GM15510 (cell line): Measurements from ENCODE around the gene UNC5A.

Experiments used
- POLR2A ChIP-seq: IDR thresholded peaks from 3 replicates; pipeline ENCODE4 v1.6.1; 2011; ENCODE audit warnings: borderline replicate concordance; ENCODE audit not compliant: insufficient read length; ENCODE audit errors: extremely low read depth

The UNC5A gene

DNA sequence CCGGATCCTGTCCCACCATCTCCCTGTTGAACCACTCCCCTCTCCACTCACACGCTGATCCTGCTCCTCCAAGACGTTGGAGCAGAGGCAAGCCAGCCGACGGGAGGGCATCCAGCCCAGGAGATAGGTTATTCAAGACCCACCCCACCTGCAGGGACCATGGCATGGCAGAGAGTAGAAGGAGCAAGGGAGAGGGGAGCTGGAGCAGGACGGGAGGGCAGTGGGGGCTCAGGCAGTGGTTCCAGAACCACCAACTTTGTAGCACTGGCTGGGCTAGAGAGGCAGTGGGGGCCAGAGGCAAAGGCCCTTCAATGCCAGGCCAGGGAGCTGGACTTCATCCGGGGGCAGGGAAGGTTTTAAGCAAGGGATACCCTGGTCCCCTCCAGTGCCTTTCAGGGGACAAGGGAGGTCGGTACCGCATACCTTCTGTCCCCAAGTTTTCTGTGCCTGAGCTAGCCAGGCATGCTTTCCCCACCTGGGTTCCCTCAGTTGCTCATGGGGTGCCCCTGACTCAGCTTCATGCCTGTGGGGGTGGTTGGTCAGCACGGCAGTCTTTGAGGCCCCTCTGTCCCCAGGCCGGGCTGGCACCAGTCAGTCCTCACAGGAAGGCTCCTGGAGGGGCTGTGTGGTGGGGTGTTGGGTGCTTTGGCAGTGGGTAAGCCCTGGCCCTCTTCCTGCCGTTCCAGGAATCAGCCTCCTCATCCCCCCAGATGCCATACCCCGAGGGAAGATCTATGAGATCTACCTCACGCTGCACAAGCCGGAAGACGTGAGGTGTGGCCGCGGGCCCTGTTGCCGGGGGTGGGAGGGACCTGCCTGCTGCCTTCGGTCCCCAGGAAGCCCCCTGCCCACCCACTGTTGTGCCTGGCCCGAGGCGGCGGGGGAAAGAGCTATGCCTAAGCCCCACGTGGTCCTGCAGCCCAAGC is 66.4 kb downstream of the UNC5A start:
- TF ChIP-seq POLR2A, result no peak

DNA sequence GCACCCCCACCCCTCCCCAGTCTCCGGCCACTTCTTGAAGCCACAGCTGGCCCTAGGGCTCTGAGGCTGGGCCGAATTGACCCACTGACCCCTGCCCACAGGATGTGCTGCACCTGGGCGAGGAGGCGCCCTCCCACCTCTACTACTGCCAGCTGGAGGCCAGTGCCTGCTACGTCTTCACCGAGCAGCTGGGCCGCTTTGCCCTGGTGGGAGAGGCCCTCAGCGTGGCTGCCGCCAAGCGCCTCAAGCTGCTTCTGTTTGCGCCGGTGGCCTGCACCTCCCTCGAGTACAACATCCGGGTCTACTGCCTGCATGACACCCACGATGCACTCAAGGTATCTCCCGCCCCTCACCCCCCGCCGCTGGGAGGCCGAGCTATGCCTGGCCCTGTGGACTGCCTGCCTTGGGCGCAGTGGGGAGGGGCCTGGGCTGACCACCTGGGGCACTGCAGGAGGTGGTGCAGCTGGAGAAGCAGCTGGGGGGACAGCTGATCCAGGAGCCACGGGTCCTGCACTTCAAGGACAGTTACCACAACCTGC is 67.5 kb downstream of the UNC5A start:
- TF ChIP-seq POLR2A, result no peak

DNA sequence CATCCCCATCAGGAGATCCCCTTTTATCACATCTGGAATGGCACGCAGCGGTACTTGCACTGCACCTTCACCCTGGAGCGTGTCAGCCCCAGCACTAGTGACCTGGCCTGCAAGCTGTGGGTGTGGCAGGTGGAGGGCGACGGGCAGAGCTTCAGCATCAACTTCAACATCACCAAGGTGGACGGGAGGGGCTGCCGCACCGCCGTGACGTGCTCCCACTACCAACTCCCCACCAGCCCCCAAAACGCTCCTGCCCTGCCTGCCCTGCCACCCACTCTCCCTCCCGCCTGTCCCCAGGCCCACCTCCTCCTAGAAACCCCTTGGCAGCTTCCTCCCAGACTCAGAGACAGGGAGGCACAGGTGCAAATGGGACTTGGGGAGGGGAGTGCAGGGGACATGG is 68.1 kb downstream of the UNC5A start:
- no peak for TF ChIP-seq POLR2A

DNA sequence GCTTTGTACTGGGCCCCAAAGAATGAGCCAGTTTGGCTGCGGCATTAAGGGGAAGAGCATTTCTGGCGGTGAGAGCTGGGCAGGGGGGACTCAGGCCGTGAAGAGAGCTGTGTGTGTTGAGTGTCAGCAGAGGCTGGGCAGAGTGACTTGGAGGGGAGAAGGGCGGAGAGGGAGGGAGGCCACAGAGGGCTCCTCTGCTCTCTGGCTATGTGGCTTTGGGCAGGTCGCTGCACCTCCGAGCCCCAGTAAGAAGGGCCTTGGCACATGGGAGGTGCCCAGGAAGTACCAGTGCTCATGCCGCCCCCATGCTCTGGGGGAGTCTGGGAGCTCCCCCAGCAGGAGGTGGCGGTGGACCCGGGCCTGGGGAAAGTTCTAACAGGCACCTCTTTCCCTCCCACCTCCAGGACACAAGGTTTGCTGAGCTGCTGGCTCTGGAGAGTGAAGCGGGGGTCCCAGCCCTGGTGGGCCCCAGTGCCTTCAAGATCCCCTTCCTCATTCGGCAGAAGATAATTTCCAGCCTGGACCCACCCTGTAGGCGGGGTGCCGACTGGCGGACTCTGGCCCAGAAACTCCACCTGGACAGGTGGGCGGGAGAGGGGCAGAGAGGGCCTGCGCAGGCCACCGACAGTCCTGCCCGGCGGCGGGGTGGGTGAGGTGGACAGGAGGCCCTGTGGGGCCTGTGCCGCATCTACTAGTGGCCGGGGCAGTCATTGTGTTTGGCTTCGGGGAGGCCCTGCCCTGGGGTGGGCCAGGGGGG is 68.7 kb downstream of the UNC5A start:
- TF ChIP-seq POLR2A, result no peak

DNA sequence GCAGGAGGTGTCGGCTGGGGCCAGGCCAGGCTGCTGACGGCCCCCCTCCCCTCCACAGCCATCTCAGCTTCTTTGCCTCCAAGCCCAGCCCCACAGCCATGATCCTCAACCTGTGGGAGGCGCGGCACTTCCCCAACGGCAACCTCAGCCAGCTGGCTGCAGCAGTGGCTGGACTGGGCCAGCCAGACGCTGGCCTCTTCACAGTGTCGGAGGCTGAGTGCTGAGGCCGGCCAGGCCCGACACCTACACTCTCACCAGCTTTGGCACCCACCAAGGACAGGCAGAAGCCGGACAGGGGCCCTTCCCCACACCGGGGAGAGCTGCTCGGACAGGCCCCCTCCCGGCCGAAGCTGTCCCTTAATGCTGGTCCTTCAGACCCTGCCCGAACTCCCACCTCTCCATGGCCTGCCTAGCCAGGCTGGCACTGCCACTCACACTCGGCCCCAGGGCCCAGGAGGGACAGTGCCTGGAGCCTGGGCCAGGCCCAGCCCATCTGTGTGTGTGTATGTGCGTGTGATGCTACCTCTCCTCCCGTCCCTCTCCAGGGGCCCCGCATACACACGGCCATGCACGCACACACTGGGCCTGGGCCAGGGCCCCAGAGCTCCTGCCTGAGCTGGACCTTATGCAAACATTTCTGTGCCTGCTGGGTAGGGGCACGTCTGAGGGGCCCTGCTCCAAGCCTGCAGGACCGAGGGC is 69.5 kb downstream of the UNC5A start:
- TF ChIP-seq POLR2A, result no peak

DNA sequence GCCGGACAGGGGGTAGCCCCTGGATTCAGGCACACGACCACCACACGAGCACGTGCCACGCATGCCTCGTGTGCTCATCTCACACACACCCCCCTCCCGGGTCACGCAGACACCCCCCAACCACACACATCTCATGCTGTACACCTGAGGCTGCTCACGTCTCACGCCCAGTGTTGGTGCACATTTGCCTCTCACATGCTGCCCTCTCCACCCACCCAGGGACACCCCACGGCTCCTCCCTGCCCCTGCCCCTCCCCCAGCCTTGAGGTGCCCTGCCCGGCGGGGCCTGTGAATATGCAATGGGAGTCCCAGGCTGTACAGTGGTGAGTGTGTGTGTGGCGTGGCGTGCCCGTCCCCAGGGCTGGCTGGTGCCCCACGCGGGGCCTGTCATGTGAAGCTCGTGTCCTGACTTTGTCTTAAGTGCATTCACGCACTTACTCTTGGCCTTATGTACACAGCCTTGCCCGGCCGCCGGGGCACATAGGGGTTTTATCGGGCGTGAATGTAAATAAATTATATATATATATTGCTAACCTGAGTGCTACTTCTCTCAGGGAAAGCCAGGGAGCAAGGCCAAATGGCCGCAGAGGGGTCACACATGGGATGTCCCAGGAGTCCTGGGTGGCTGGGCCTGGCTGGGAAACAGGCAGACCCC is 70.1 kb downstream of the UNC5A start:
- TF ChIP-seq POLR2A, result no peak

DNA sequence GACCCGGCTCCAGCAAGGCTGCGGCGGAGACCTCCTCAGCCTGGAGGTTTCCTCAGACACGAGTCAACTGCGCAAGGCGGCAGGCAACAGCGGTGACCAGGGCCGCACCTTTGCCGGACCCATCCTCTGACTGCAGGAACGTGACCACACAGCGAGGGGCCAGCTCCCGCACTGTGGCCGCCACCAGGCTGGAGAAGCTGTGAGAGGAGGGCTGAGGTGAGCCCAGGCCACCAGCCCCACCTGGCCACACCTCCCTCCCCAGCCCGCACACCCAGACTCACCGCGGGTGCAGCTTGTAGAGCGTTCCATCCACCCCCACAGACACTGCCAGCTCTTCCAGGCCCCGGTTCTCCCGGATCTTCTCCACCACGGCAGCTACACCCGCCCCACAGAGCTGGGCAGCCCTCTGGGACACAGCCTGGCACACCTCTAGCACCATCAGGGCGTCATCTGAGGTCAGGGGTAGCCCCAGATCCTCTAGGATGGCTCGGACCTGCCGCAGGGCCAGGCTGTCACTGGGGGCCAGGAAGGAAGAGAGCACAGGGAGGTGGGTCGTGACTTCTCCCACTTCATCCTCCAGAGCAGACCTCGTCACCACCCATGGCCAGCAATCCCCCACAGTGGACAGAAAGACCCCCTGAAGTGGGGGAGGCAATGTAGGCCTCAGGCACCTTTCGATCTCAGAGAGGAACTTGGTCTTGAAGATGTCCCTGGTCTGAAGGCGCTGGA is 70.8 kb downstream of the UNC5A start:
- no peak for TF ChIP-seq POLR2A

DNA sequence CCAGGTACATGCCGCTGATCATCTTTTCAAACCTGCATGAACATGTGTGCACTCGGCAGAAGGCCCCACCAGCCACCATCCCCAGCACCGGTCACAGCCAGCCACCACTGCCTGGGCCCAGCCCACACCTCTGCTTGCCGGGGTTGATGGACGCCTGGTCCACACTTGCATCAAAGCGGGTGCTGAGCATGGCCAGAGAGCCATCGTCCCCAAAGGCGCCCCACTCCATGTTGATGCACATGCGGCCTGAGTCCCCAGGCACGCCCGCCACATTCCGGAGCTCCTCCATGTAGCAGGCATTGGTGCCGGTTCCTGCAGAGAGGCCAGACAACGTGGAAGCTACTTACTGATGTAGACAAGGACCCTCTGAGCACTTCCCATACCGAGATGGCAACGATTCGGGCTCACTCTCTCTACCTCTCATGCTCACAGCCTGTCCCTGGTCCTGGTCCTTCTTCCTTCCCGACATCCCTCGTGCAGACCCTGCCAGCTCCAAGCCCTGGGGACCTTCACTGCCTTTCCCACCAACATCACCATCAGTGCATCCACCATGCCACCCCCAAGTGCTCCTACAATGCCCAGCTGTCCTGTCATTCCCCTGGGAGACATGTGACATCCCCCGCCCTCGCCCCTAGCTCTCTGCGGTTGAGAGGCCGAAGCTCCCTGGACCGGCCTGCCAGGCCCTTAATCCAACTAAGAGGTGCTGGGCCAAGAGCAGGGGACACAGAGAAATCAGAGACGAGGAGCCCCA is 71.6 kb downstream of the UNC5A start:
- no peak for TF ChIP-seq POLR2A

DNA sequence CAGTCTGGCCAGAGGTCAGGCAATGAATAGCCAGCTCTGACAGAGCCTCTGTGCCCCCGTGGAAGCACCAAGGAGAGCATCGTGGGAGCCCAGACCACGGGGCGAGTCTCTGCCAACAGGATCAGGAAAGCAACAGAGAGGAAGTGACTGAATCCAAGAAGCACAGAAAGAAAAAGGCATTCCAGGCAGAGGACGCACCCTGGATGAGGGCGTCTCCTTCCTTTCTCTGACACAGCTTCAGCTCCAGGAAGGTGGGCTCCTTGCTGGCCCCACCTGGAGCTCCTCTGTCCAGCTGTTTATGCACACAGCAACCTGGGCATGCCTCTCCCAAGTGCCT is 72.2 kb downstream of the UNC5A start:
- no peak for TF ChIP-seq POLR2A

DNA sequence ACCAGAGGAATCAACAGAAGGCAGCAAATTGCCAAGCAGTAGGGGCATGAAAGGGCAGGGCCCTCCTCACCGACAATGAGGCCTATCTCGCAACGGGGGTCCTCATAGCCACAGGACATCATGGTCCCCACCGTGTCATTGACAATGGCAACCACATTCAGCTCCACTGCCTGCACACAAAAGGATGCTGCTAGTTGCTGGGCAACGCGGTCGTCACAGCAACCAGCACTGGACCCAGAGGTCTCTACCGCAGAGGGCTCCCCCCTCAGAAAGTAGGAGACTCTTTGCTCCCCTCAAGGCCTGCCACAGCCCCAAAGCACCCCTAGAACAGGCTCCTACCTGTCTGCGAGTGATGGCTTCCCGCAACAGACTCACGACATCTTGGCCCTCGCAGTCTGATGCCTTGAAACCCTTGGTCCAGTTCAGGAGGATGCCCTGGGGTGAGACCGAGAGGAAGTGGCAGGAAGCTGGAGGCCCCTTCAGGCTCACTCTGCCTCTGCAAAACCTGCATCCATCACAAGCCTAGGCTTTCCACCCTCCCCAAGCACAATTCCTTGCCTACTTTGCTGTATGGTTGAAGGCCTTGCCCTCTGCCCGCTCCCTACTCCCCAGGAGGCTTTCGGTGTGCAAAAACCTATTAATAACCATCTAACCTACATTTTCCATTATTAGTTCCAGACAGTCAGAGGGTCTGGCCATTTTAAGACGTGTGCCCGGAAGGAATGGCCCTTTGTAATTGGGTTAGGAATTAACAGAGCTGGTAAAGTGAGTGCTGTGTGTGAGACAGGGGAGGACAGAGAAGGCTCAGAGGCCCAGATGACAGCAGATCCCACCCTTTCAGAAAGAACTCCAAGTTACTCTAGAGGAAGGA is 73.6 kb downstream of the UNC5A start:
- TF ChIP-seq POLR2A, result no peak

DNA sequence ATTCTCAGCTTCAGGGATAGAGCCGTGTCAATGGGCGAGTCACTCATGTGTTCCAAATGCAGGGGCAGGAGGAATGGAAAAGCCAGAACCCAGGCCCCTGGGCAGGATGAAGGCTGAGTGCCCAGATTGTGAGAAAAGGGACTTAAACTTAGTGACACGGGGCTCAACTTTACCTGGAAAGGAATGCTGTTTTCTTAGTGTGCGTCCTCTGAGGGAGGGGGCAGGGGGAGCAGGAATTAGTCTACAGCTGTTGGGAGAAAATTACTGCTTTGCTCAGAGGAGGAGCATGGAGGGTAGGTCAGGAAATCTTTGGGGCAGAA is 74.2 kb downstream of the UNC5A start:
- TF ChIP-seq POLR2A, result no peak

DNA sequence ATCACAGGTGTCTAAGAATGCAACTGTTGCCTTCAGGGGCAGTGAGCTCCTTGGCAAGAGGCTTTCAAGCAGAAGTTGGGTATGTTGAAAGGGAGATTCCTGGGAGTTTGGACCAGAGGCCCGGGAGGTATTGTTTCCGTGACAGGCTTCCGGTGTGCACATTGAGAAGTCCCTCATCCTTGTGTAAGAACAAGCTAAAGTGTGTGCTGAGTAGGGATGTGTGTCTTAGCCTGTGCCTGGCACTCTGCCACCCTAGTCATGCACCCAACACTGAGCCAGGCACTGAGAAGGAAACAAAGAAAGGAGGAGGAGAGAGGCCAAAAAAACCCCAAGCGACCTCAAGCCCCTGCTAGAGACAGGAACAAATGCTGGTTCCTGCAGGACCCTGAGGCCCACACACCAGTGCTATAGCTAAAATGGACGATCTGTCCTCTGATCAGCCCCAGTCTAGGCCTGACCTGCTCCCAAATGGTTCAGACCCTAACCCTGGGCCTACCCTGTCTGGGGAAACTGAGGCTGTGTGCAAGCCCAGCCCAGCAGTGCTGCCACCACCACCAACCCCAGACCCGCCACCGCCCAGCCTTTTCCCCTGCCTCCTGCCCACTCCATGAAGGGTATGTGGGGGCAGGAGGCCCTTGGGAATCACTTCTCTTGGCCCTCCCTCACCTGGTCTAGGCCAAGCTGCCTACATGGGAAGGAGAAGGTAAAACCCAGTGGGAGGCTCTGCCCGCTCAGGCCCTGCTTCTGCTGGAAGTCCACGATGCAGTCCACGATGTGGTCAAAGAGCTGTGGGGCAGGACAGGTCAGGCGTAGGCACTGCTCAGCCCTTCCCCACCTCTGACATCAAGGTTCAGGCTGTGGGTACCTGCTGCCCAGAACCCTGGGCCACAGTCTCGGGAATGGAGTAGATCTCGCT is 76.2 kb downstream of the UNC5A start:
- TF ChIP-seq POLR2A, result no peak

DNA sequence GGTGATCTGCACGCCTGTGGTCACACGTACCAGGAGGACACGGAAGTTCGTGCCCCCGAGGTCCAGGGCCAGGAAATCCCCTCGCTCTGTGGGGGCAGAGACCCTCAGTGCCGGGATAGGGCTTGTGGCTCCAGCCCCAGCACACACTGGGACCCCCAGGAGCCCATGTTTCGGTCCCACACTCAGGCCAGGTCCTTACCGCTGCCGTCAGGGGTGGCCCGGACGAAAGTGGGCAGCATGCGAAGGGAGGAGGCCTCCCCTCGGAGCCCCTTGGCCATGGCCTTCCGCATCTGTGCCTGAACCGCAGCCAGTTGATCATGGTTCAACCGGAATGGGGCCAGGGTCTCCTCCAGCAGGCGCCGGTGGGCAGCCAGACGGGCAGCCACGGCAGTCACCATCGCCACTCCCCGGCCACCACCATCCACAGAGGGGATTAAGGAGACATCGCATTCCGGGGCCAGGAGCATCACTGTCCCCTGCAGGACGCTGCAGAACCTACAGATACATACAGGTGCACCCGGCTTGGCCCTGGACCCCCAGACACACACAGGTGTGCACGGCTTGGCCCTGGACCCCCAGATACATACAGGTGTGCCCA is 77.0 kb downstream of the UNC5A start:
- TF ChIP-seq POLR2A, result no peak
